ENCODE data around the gene GABPA.

DNA sequence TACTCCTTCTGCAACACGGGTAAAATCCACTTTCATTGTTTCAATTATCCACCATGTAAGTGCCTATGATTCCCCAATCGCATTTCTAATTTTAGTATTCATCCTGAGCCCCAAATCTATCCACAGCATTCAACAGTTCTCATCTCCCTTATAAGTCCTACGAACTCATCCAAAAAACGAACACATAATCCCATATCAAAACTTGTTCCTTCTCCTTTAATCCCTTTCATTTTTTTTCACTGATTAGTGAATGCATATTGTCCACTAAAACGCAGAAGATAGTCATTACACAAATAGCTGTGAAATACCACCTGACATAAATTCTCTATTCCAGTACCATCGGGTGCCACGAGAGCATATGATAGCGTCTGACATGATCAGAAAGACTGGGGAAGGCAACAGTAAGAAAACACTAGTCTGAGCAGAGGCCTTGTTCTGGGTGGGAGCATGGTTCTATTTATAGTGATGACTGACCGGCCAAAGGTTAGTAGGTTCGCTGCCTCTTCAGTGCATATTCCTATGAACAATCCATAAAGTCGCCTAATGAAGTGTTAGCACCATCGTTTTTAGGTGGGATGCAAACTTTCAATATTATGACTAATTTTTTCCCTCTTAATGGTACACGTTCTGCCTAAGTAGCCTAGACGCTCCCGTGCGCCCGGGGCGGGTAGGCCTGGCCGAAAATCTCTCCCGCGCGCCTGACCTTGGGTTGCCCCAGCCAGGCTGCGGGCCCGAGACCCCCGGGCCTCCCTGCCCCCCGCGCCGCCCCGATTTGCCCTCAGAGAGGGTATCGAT, 716 bp upstream of the GABPA start:
- TF ChIP-seq, protein P1, sequence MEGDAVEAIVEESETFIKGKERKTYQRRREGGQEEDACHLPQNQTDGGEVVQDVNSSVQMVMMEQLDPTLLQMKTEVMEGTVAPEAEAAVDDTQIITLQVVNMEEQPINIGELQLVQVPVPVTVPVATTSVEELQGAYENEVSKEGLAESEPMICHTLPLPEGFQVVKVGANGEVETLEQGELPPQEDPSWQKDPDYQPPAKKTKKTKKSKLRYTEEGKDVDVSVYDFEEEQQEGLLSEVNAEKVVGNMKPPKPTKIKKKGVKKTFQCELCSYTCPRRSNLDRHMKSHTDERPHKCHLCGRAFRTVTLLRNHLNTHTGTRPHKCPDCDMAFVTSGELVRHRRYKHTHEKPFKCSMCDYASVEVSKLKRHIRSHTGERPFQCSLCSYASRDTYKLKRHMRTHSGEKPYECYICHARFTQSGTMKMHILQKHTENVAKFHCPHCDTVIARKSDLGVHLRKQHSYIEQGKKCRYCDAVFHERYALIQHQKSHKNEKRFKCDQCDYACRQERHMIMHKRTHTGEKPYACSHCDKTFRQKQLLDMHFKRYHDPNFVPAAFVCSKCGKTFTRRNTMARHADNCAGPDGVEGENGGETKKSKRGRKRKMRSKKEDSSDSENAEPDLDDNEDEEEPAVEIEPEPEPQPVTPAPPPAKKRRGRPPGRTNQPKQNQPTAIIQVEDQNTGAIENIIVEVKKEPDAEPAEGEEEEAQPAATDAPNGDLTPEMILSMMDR (conservative IDR thresholded peaks at IDR 0.05) = no peak
- TF ChIP-seq EZH2 (IDR thresholded peaks at IDR 0.05; ENCODE audit: low read depth) = no peak

Measured in PC-9 (cell line).